ENCODE results near the gene HOXD12.

DNA sequence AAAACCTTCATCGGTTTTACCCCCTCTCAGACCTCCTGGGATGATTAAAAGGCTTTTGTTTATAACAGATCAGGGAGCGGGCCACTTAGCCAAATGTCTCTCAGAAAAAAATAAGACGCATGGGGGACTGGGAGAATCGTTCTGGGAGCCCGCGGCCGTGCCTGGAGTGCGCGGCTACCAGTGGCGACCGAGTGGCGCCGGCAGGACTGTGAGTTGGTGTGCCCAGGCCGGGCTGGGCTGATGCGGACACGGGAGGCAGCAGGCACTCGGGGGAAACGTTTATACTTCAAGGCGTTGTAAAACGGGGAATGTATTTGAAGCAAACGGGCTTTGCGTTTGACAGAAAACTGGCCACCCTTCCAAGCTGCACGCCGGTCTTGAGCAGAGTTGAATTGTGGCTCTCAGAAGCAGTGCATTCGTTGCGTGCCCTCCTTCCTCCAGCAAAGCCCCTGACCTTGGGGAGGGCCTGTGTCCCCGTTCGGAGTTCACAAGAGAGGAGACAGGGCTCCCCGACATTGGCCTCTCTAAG is 12.3 kb downstream of the HOXD12 start:
- TF ChIP-seq, protein P1, sequence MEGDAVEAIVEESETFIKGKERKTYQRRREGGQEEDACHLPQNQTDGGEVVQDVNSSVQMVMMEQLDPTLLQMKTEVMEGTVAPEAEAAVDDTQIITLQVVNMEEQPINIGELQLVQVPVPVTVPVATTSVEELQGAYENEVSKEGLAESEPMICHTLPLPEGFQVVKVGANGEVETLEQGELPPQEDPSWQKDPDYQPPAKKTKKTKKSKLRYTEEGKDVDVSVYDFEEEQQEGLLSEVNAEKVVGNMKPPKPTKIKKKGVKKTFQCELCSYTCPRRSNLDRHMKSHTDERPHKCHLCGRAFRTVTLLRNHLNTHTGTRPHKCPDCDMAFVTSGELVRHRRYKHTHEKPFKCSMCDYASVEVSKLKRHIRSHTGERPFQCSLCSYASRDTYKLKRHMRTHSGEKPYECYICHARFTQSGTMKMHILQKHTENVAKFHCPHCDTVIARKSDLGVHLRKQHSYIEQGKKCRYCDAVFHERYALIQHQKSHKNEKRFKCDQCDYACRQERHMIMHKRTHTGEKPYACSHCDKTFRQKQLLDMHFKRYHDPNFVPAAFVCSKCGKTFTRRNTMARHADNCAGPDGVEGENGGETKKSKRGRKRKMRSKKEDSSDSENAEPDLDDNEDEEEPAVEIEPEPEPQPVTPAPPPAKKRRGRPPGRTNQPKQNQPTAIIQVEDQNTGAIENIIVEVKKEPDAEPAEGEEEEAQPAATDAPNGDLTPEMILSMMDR (conservative IDR thresholded peaks at IDR 0.05), result no peak
- TF ChIP-seq EZH2 (IDR thresholded peaks at IDR 0.05; ENCODE audit: low read depth), result no peak
